Activated CD4-positive, CD25-positive, alpha-beta regulatory T cell treated with anti-CD3 and anti-CD28 coated beads, Interleukin-2, amount 50 U/mL, for 72 hours (primary cell): Measurements from ENCODE around the gene GSTP1.
"Not testable (repeated sequence)": the region's sequence is repeated elsewhere in the genome, so short reads cannot be mapped to it uniquely, and the experiment has no call there.

Source experiments
- DNase-seq: peaks from one replicate; pipeline ENCODE4 v3.0.0; 2021

GSTP1 gene

GRCh38 chr11:67564230-67564629 lies 19.4 kb upstream of the GSTP1 start:
- DNase-seq: no peak

- DNase-seq: no peak
Observed at GRCh38 chr11:67571443-67571842, 12.2 kb upstream of the GSTP1 start.

- no peak for DNase-seq
Observed at GRCh38 chr11:67572305-67572704, 11.3 kb upstream of the GSTP1 start.

GRCh38 chr11:67572747-67573419 lies 10.7 kb upstream of the GSTP1 start:
- DNase-seq: no peak

- DNase-seq: no peak
Observed at GRCh38 chr11:67574938-67575337, 8.7 kb upstream of the GSTP1 start.

GRCh38 chr11:67576735-67577475 lies 6.7 kb upstream of the GSTP1 start:
- no peak for DNase-seq

GRCh38 chr11:67577951-67578350 lies 5.7 kb upstream of the GSTP1 start:
- no peak for DNase-seq

GRCh38 chr11:67581469-67581868 lies 2.1 kb upstream of the GSTP1 start:
- no peak for DNase-seq

GRCh38 chr11:67582011-67582410 lies 1.6 kb upstream of the GSTP1 start:
- no peak for DNase-seq

GRCh38 chr11:67584205-67584880 lies 731 bp downstream of the GSTP1 start:
- DNase-seq: peak; percentile 45

- no peak for DNase-seq
Observed at GRCh38 chr11:67584881-67585873, 1.6 kb downstream of the GSTP1 start.

GRCh38 chr11:67585911-67586310 lies 2.3 kb downstream of the GSTP1 start:
- DNase-seq: no peak

GRCh38 chr11:67586568-67587250 lies 3.1 kb downstream of the GSTP1 start:
- no peak for DNase-seq

GRCh38 chr11:67588136-67588503 lies 4.5 kb downstream of the GSTP1 start:
- no peak for DNase-seq

- DNase-seq: not testable (repeated sequence)
Observed at GRCh38 chr11:67588899-67589415, 5.3 kb downstream of the GSTP1 start.

- no peak for DNase-seq
Observed at GRCh38 chr11:67592880-67593564, 9.4 kb downstream of the GSTP1 start.

GRCh38 chr11:67593565-67593905 lies 9.9 kb downstream of the GSTP1 start:
- no peak for DNase-seq

GRCh38 chr11:67594480-67594879 lies 10.9 kb downstream of the GSTP1 start:
- no peak for DNase-seq

GRCh38 chr11:67596753-67597300 lies 13.2 kb downstream of the GSTP1 start:
- no peak for DNase-seq

GRCh38 chr11:67597458-67597857 lies 13.8 kb downstream of the GSTP1 start:
- not testable (repeated sequence) for DNase-seq

- DNase-seq: not testable (repeated sequence)
Observed at GRCh38 chr11:67597963-67598362, 14.4 kb downstream of the GSTP1 start.
